HCT116 (cell line): ENCODE data around the gene TMEM86B.

Experiments
- CTCF ChIP-seq, 3 experiments: fragments of 200-600 bp in 1 of 3; sonication (generic) in 1 of 3; IDR thresholded peaks in 2 of 3; conservative IDR thresholded peaks in 1 of 3; 2 replicates each; pipeline ENCODE4 v1.5.1; 2012 to 2017; ENCODE audit warnings: low read depth in 2 of 3, low read length in 2 of 3, antibody characterized with exemption in 1 of 3, borderline replicate concordance in 1 of 3, control low read depth in 1 of 3, mild to moderate bottlenecking in 1 of 3, mixed read lengths in 1 of 3, mixed run types in 1 of 3, moderate library complexity in 1 of 3; ENCODE audit not compliant: insufficient read depth in 1 of 3
- EGR1 ChIP-seq: IDR thresholded peaks from 2 replicates; pipeline ENCODE4 v1.6.1; 2012; ENCODE audit warnings: low read depth
- ELF1 ChIP-seq: IDR thresholded peaks from 2 replicates; pipeline ENCODE4 v1.6.1; 2012; ENCODE audit warnings: low read depth, borderline replicate concordance
- EZH2 ChIP-seq: fragments of 200-600 bp; sonication (generic); IDR thresholded peaks from 2 replicates; pipeline ENCODE4 v1.6.1; 2017; ENCODE audit warnings: antibody characterized with exemption, mixed run types
- EZH2phosphoT487 ChIP-seq: fragments of 200-600 bp; IDR thresholded peaks from 2 replicates; pipeline ENCODE4 v1.6.1; 2018; ENCODE audit warnings: antibody characterized with exemption, borderline replicate concordance
- POLR2A ChIP-seq: IDR thresholded peaks from 2 replicates; pipeline ENCODE4 v1.7.0; 2011; ENCODE audit warnings: borderline replicate concordance; ENCODE audit not compliant: insufficient read depth, insufficient read length; ENCODE audit errors: extremely low read depth
- REST ChIP-seq: IDR thresholded peaks from 2 replicates; pipeline ENCODE4 v1.6.1; 2012; ENCODE audit warnings: low read depth

- TF ChIP-seq POLR2A, result no peak
- no peak for TF ChIP-seq CTCF (IDR thresholded peaks at IDR 0.05 in 2 of 3, conservative IDR thresholded peaks at IDR 0.05 in 1 of 3; ENCODE audit: borderline replicate concordance in 1 of 3, insufficient read depth in 1 of 3, low read depth in 2 of 3, low read length in 2 of 3)
- no peak for TF ChIP-seq EZH2
- no peak for TF ChIP-seq REST
- TF ChIP-seq EZH2phosphoT487, result no peak
- TF ChIP-seq EGR1, result no peak
- TF ChIP-seq ELF1, result no peak
Measured at GRCh38 chr19:55253842-55254624, 25.5 kb upstream of the TMEM86B start.
